ENCODE measurements around the gene KPNA3.

KPNA3 gene

DNA sequence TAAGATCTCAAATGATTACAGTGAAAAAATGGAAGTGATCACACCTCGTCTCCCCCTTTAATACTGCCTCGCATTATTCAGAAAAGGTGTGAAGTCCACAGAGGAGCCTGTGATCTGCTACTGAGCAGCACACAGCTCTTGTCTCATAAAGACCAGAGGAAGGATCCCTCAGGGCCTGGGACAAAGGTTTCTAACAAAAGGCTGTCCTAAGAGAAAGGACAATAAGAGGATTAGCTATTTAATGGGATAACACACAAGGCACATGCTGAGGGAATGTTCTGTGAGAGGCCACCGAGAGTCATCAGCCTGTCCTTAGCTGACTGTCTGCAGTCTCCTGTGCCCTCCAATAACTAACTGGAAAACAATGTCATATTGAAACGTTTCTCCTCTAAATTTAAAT, 127.9 kb downstream of the KPNA3 start:
- no peak overlapping the region for H3K4me3 ChIP-seq (ENCODE audit: low read depth, low read length)
- no peak overlapping the region for H3K9ac ChIP-seq (ENCODE audit: low read depth, low read length)
- peaks cover 15% of the 10 kb centered on the region for H3K36me3 ChIP-seq (ENCODE audit: control insufficient read depth, insufficient read depth, low read length)
- H3K9me3 ChIP-seq (ENCODE audit: control insufficient read depth, insufficient read depth, low read length) = no peaks in the 10 kb centered on the region
- no peaks in the 10 kb centered on the region for H3K4me1 ChIP-seq (ENCODE audit: control insufficient read depth, insufficient read depth, low read length)
- no peaks in the 10 kb centered on the region for H3K27me3 ChIP-seq (ENCODE audit: control insufficient read depth, insufficient read depth, low read length)

DNA sequence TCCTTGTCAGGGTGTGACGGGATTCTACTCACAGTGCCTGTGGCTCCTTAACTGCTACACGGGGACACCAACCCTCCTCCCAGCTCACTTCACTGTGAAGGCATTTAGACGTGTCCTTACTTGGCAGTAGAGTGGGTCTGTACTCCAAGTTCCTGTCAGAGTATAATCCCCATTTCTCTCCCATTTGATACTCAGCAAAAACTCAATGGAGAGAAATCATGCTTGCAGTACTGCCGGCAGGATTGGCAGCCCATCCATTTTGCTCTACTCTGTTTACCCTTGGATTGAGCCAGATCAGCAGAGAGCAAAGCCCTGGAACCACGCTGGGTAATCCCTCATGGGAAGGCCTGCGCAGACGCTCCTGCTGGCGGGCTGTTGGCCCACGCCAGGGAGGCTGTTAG, 135.2 kb downstream of the KPNA3 start:
- Histone ChIP-seq H3K4me1 (ENCODE audit: control insufficient read depth, insufficient read depth, low read length) (no peaks in the 10 kb centered on the region), H3K27me3 (ENCODE audit: control insufficient read depth, insufficient read depth, low read length) (no peaks in the 10 kb centered on the region), H3K9me3 (ENCODE audit: control insufficient read depth, insufficient read depth, low read length) (no peaks in the 10 kb centered on the region), H3K4me3 (ENCODE audit: low read depth, low read length) (no peak overlapping the region), H3K9ac (ENCODE audit: low read depth, low read length) (no peak overlapping the region), H3K36me3 (ENCODE audit: control insufficient read depth, insufficient read depth, low read length) (no peaks in the 10 kb centered on the region)

DNA sequence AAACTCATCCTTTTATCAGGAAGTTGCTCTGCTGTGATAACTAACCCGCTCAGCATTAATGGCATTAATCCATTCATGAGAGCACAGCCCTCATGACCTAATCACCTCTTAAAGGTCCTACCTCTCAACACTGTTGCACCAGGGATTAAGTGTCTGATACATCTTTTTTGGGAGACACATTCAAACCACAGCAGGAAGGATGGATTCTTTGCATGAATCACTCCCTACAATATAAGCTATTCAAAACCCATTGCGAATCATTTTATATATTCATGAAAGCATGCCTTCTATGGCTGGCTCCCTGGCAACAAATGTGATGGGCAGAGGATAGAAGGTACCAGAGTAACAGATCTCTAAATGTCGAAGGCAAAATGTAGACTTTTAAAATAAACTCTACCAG, 136.6 kb downstream of the KPNA3 start:
- Histone ChIP-seq H3K4me3 (ENCODE audit: low read depth, low read length) (no peak overlapping the region), H3K4me1 (ENCODE audit: control insufficient read depth, insufficient read depth, low read length) (no peaks in the 10 kb centered on the region), H3K9ac (ENCODE audit: low read depth, low read length) (no peak overlapping the region), H3K27me3 (ENCODE audit: control insufficient read depth, insufficient read depth, low read length) (no peaks in the 10 kb centered on the region), H3K9me3 (ENCODE audit: control insufficient read depth, insufficient read depth, low read length) (no peaks in the 10 kb centered on the region), H3K36me3 (ENCODE audit: control insufficient read depth, insufficient read depth, low read length) (no peaks in the 10 kb centered on the region)

DNA sequence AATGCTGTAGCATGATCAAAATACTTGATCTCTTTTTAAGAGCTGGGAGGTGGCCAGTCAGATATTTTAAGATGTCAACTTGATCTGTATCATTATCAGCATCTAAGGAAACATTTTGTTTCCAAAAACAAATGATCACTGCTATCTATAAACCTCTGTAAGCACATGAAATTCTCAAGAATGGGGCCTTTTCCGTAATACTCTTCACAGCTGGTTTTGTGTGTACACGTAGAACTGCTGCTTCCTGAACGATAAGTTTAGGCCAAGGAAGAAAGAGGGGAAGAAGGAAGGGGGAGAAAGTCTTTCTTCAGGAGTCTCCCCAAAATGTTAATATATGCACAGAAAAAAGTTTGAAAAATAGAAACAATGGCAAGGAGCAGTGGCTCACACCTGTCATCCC, 138.5 kb downstream of the KPNA3 start:
- Histone ChIP-seq H3K4me3 (ENCODE audit: low read depth, low read length) (no peak overlapping the region), H3K9ac (ENCODE audit: low read depth, low read length) (no peak overlapping the region), H3K9me3 (ENCODE audit: control insufficient read depth, insufficient read depth, low read length) (no peaks in the 10 kb centered on the region), H3K36me3 (ENCODE audit: control insufficient read depth, insufficient read depth, low read length) (no peaks in the 10 kb centered on the region), H3K27me3 (ENCODE audit: control insufficient read depth, insufficient read depth, low read length) (no peaks in the 10 kb centered on the region), H3K4me1 (ENCODE audit: control insufficient read depth, insufficient read depth, low read length) (no peaks in the 10 kb centered on the region)

DNA sequence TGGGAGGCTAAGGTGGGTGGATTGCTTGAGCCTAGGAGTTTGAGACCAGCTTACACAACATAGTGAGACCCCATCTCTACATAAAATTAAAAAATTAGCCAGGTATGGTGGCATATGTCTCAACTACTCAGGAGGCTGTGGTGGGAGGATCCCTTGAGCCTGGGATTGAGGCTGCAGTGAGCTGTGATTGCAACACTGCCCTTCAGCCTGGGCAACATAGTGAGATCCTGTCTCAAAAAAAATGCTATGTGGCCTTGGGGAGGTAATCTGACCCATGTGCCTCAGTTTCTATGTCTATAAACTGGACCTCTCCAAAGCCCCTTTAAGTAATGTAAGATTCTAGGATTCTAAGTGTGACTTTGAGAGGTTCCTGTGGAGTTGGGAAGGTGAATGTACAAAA, 139.0 kb downstream of the KPNA3 start:
- Histone ChIP-seq H3K9me3 (ENCODE audit: control insufficient read depth, insufficient read depth, low read length) (no peaks in the 10 kb centered on the region), H3K9ac (ENCODE audit: low read depth, low read length) (no peak overlapping the region), H3K27me3 (ENCODE audit: control insufficient read depth, insufficient read depth, low read length) (no peaks in the 10 kb centered on the region), H3K4me1 (ENCODE audit: control insufficient read depth, insufficient read depth, low read length) (no peaks in the 10 kb centered on the region), H3K4me3 (ENCODE audit: low read depth, low read length) (no peak overlapping the region), H3K36me3 (ENCODE audit: control insufficient read depth, insufficient read depth, low read length) (no peaks in the 10 kb centered on the region)

DNA sequence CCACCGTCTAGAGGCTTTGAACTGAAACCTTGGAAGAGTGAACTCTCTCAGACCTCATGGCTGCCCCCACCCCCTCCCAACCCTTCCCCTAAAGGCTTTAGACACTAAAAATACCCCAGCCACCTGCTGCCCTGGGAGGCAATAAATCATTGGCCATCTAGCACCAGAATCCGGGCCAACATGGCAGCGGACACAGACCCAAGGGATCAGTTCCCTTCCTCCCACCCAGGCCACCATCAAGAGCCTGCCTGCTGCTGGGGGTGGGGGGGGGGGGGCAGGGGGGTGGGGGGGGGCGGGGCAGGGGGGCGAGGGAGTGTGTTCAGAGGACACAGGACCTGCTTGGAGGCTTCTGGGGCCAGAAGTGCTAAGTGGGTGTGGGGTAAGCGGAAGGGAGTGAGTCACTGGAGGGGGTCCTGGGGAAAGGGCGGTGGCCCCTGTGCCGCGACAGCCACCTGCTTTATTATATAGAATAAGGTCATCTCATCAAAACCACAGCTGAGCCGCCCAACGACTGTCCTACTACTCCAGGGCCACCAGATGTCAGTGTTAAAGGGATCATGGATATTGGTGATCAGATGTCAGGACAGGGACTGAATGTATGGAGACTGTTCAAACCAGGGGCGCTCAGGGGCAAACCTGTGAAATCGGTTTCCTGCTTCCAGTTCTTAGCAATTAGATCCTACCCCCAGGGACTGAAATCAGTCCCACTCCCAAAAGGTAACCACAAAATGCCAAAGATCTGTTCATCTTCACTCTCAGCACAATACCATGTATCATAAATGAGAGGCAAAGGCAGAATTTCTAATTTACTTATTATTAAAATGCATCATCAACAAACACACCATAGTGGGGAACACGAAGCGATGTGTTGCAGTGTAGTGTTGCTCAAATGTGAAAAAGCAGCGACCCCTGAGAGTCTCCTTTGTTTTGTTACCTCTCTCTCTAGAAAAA, 139.9 kb downstream of the KPNA3 start:
- Histone ChIP-seq H3K4me3 (ENCODE audit: low read depth, low read length) (no peak overlapping the region), H3K9ac (ENCODE audit: low read depth, low read length) (no peak overlapping the region), H3K9me3 (ENCODE audit: control insufficient read depth, insufficient read depth, low read length) (no peaks in the 10 kb centered on the region), H3K27me3 (ENCODE audit: control insufficient read depth, insufficient read depth, low read length) (no peaks in the 10 kb centered on the region), H3K36me3 (ENCODE audit: control insufficient read depth, insufficient read depth, low read length) (no peaks in the 10 kb centered on the region), H3K4me1 (ENCODE audit: control insufficient read depth, insufficient read depth, low read length) (no peaks in the 10 kb centered on the region)

DNA sequence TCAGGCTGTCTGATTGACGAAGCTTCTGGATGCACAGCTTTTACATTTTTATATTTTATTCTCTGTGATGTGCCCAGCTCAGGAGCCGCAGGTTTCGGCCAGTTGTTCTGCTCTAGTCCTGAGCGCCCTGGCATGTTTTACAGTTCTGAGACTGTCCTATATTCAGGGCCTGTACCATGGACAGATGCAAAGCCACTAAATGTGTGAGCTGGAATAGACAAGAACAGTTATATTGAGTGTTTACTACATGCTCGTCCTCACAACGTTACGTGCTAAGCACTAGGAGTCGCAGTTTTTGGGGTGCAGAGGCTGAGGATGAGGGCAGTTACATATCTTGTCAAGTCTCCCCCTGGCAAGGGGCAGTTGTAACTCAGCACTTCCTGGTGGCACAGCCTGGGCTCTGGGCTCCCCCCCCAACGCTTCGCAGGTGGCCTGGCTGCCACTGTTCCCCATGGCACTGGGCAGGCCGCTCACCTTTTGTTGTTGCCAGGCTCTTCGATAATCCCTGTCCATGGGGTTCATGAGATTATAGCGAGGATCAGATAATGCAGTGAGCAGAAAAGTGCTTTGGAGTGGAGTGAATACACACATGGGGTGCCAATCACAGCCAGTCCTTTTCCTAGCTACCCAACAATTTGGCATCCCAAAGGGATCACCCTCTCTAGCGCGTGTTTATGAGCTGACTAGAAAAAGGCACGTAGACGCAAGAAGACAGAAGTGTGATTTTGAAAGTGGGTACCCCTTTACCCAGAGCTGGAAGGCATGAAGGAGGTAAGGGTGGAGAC, 140.7 kb downstream of the KPNA3 start:
- Histone ChIP-seq H3K9me3 (ENCODE audit: control insufficient read depth, insufficient read depth, low read length) (no peaks in the 10 kb centered on the region), H3K27me3 (ENCODE audit: control insufficient read depth, insufficient read depth, low read length) (no peaks in the 10 kb centered on the region)

DNA sequence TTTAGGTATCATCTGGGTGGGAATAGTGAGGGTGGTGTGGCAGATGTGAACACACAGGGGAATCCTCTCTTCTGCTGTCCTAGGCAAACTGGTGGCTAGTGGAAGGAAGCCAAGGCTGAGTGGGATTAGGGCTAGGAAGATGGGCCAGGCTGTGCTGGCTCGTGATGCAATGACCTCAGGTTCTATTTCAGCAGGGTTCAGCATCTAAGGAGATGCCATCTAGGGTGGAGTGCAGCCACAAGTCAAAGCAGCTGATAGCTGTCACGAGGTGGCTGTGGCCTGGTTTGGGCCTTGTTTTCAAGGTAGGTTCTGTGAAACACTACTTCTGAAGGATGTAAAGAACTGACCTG, 142.5 kb downstream of the KPNA3 start:
- no peaks in the 10 kb centered on the region for H3K9me3 ChIP-seq (ENCODE audit: control insufficient read depth, insufficient read depth, low read length)
- no peaks in the 10 kb centered on the region for H3K27me3 ChIP-seq (ENCODE audit: control insufficient read depth, insufficient read depth, low read length)
- H3K9ac ChIP-seq (ENCODE audit: low read depth, low read length) = no peak overlapping the region
- H3K36me3 ChIP-seq (ENCODE audit: control insufficient read depth, insufficient read depth, low read length) = no peaks in the 10 kb centered on the region
- H3K4me1 ChIP-seq (ENCODE audit: control insufficient read depth, insufficient read depth, low read length) = no peaks in the 10 kb centered on the region
- no peak overlapping the region for H3K4me3 ChIP-seq (ENCODE audit: low read depth, low read length)

More for the DNA sequence above, 140.7 kb downstream of the KPNA3 start:
- Histone ChIP-seq H3K9ac (ENCODE audit: low read depth, low read length) (no peak overlapping the region), H3K4me3 (ENCODE audit: low read depth, low read length) (no peak overlapping the region), H3K36me3 (ENCODE audit: control insufficient read depth, insufficient read depth, low read length) (no peaks in the 10 kb centered on the region), H3K4me1 (ENCODE audit: control insufficient read depth, insufficient read depth, low read length) (no peaks in the 10 kb centered on the region)
